Epidermal melanocyte (primary cell): ENCODE results near the gene ZFYVE28.
"Not testable (repeated sequence)": the region's sequence is repeated elsewhere in the genome, so short reads cannot be mapped to it uniquely, and the experiment has no call there.

ENCODE experiments used
- DNase-seq: peaks from one replicate; pipeline ENCODE4 v3.0.0; 2011; ENCODE audit warnings: low spot score; ENCODE audit not compliant: insufficient read length

The ZFYVE28 gene

DNA sequence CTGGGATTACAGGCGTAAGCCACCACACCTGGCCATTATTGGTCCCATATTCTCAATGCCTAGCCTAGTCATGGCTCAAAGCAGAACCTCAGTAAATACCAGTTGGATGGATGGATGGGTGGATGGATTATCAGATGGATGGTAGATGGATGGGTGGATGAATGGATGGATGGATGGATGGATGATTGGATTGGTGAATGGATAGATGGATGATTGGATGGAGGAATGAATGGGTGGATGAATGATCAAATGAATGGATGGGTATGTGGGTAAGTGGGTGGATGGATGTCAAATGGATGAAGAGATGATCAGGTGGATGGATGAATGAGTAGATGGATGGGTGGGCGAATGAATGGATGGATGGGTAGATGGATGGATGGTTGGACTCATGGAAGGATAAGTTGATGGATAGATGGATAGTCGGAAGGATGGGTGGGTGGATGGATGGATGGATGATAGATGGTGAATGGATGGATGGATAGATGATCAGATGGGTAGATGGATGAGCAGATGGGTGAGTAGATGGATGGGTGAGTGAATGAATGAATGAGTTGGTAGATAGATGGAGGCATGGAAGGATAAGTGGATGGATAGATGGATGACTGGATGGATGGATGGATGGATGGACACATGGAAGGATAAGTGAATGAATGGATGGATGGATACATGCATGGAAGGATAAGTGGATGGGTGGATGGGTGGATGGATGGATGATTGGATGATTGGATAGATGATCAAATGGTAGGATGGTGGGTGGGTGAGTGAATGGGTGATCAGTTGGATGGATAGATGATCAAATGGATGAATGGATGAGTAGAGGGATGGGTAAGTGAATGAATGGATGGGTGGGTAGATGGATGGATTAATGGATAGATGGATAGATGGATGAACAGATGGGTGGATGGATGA lies 28.5 kb upstream of the ZFYVE28 start:
- DNase-seq, result no peak

DNA sequence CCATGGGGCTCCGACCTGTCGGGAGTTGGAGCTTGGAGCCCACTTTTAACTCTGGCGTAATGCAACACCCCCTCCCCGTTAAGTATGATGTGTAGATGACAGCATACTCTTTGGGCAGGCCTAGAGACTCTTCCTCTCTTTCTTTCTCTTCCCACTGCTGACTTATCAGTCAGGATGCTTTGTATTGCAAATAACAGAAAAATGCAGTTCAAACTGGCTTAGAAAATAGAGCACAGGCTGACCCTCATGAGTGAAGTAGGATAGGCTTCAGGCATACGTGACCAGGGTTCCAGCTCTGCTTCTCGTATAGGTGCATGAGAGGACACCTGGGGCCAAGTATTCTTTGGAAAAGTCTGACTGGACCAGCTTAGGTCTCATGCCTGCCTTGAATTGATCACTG lies 27.1 kb upstream of the ZFYVE28 start:
- DNase-seq, result no peak

DNA sequence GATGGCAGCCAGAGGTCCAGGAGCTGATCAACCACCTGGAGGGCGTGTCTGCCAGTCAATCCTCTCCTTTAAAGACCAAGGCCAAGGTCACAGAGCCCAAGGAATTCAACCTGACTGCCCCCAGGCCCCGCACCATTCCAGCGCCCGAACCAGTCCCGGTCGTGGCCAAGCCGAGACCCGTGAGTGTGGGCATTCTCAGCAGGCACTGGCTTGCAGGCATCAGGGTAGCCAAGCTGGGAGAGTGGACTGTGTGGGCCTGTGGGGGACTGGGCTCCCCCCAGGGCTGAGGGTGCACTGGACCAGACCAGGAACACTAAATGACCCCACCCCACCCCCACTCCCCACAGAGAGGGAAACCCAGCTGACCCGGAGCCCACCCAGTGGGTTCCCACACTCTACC lies 26.7 kb upstream of the ZFYVE28 start:
- DNase-seq, result no peak

DNA sequence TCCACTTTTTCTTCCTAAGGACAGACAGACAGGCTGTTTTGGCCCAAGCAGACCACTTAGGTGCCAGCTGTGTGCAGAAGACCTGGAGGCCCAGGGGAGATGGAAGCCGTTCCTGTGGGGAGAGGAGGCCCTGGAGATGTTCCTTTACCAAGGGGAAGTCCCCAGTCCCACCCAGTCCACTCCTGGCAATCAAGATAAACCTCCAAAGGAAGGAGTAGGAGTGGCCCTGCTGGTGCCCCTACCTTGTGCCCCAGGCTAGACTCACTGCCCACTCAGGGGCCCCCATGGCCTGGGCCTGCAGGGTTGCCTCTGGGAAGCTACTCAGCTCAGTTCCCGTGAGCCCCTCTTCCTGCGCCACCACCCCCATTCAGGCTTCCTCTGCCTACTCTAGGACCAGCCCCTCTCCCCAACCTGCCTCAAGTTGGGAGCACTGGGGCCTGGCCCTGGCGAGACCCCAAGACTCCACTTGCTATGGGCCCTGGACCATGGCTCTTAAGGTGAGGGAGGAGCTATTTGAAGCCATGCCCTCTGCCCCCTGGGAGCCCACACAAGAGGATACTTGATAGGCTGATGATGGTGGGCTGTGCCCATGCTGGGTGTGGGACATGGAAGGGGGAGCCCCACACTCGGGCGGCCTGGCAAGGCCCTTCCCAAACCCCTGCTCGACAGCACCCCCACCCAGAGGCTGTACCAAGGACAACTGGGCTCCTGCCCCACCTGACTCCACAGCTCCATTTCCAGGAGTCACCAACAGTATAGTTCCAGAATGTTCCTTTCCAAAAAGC lies 25.7 kb upstream of the ZFYVE28 start:
- DNase-seq, result no peak

DNA sequence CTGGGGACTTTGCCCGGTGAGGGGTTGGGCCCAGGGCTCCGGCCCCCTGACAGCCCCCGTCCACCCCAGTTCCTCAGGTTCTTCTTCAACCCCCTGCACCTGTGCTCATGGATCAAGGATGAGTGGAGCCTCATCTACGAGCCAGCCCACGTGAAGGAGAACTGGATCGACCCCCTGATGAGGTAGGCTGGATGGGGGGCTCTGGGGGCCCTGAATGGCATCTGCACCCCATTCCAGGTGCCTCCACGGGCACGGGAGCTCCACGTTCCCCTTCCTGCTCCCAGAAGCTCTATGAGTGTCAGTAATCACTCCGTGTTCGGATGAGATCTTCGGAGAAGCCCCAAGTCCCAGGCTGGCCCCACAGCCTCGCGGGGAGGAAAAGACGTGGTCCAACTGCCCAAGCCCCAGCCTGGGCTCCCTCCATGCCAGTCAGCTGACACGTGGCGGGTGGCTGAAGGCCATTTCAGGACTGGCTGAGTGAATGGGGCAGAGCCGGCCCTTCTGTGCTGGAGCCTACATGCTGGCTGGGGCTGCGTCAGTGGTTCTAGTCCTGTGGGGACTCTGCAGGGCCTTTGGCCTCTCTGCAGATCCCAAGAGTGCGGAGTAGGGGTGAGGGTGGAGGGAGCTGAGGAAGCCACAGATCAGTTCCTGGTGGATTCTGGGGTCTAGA lies 24.8 kb upstream of the ZFYVE28 start:
- no peak for DNase-seq

DNA sequence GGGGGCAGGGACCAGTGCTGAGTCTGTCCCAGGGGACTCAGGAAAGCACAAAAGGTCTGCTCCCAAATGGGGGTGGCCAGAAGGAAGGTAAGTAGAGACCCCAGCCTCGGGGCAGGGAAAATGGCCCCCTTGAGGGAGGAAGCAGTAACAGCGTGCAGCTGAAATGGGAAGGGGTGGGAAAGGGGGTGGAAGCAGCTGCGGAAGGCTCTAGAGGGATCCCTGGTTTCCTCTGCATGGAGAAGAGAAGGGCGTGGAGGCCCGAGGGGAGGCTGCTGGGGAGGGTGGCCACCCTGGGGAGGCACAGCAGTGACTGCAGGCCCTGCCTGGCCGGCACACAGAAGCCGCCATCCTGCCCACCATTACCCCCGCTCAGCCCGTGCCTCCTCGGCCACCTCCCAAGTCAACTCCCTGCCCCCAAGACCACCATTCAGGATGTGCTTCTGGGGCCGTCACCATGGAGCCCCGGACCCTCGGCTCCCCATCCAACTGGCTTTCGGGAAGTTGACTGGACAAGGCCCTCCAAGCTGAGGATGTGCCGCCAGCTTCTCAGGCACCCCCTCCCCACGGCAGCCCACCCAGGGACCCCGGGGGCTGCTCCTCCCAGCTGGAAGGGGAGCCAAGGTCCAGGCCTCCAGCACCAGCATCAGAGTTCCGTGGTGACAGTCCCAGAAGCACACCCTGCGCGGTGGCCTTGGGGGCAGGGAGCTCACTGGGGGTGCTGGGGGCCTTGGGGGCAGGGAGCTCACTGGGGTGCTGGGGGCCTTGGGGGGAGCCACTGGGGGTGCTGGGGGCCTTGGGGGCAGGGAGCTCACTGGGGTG lies 23.9 kb upstream of the ZFYVE28 start:
- no peak for DNase-seq

DNA sequence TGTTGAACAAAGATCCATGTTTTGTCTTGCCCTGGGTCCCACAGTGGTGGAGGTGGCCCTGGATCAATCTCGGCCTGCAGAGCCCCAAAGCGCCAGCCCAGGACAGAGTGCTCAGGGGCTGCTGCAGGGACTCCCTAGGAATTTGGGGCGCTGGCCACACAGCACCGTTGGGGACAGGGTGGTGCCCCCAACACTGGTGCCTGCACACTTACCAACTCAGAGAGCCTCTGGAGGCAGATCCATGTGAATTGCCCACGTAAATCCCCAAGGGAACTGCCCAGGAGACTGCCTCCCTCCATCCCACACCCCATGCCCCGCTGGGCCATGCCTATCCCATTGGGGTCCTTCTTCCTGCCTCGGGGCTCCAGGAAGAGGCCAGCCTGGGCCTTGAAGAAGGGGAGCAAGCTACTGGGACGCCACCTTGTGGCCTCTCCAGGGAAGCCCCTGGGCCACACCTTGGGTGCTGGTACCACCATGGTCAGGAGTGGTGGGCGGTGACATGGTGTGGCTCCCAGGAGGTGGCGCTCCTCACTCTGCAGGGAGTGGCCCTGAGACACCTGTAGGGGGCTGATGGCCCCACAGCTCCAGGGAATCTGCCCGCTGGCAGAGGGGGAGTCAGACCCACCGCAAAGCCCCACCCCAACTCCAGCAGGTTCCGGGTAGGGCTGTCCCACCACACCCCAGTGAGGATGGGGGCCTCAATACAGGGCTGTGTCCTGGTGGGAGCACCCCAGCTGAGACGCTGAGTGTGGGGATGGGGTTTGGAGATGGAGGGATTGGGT lies 23.1 kb upstream of the ZFYVE28 start:
- DNase-seq, result peak; percentile 46

DNA sequence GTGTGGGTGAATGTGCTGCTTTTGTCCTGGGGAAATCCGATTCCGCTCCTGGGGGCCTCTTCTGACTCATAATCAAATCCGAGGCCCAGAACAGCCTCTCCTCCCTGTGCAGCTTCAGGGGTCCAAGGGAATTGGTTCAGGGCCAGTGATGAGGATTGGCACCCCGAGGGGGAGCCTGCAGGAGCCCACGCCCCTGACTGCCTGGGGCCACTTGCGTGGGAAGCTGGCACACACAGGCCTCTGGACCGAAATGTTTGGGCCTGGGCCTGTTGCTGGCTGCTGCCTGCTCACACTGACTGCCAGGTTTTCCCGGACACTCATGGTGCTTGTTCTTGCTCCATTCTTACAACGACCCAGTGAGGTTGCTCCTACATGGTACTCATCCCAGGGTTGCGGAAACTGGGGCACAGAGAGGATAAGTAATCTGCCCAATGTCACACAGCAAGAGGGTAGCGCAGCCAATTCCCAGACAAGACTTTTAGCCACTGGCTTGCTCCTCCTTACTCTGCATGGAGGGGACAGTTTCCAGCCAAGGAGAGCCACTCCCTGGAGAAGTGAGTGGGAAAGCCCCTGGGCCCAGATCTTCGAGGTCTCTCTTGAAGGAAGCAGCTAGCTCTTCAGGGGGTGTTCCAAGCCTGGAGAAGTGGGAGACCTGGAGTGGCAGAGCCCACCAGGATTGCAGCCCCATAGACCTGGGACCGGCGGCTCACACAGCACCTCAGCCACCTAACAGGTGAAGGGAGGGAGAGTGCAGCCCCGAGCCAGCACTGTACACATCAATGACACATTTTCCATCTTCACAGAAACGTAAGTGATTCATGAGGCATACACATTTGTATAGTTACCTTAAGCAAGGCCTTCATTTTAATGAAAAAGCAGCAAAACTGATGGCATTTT lies 20.6 kb upstream of the ZFYVE28 start:
- DNase-seq, result no peak

DNA sequence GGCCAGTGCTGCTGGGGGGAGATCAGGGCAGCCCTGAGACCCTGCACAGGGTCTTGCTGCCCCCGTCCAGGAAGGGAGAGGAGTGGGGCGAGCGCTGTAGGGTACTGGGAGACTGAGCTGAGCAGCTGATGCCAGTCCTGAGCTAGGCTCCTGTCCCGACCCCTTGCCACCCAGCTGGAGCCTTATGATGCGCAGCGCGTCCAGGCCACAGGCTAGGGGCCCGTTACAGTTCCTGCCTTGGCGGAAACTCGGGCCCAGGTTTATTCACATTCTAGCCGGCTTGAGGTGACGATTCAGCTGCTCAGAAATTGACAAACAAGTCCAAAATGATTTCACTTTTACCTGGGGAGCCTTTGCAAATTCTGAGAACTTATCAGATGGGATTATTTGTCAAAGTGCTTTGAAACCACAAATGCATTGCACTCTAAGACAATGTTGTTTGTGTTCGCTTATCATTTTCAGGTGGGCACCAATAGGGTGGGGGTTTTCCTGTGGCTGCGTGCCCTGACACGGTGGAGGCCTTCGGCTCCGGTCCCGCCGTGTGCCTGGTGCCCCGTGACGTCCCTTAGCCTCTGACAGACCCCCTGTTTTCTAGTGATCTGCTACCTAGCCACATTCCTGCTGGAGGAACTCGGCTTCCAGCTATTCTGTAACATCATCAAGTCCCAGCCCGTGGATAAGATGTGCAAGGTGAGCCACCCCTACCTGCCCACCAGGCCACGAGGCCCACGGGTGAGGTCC lies 19.2 kb upstream of the ZFYVE28 start:
- DNase-seq, result no peak

DNA sequence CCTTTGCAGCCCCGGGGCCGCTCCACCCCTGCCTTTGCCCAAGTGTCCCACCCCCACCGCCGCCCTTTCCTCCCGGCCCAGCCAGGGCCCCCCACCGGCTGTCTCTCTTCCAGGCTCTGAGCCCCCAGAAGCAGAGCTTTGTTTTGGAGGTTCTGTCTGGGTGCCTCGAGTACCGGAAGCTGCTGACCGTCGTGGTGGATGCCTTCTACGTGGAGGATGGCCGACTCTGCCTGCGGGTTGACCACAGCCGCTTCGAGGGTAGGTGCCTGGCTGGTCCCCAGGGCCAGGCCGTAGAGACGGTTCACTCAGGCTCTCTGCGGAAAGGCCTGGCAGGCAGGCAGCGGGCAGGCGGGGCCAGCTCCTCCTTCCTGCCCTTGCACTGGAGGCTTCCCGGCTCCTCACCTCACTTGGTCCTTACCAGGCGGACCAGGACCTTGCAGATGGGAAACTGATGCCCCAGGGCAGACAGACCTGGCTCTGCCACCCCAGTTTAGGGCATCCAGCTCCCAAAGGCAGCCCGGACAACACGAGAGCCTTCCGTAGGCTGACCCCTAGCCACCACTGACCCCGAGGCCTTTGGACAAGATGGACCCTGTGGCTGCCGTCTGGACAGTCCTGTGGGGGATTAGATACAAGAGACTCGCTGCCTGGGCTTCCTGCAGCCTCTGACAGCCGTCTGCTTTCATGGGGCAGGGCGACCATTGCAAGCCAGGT lies 18.5 kb upstream of the ZFYVE28 start:
- DNase-seq, result no peak

DNA sequence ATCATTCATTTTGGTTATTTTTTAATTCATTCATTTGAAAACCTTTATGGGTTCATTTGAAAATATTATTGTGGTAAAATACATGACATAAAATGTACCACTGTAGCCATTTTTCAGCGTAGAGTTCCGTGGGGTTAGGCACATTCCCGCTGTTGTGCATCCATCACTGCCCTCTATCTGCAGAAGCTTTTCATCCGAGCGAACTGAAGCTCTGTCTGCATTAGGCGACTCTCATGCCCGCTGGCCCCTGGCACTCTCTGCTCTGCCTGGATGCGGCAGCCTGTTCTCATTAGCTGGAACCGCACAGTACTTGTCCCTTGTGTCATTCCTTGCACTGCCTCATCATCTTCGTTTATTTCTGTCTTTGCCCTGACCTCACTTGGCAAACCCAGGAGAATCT lies 17.9 kb upstream of the ZFYVE28 start:
- peak; percentile 41 for DNase-seq

DNA sequence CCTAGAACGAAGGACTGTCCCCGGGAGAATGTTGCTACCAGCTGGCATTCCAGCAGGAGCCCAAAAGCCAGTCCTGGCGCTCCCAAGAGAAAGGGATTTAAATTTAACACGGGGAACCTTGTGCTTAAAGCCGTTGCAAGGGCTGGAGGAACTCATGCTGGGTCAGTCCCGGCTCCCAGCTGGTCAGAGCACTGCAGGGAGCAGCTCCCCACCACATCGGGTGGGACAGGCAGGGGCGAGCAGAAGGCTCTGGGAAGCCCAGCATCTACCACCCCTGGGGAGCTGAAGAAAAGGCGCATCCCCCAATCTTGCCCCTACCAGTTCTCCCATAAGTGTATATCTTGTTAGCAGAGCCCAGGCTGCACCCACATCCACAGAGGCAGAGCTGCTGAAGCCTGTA lies 16.0 kb upstream of the ZFYVE28 start:
- DNase-seq, result no peak

DNA sequence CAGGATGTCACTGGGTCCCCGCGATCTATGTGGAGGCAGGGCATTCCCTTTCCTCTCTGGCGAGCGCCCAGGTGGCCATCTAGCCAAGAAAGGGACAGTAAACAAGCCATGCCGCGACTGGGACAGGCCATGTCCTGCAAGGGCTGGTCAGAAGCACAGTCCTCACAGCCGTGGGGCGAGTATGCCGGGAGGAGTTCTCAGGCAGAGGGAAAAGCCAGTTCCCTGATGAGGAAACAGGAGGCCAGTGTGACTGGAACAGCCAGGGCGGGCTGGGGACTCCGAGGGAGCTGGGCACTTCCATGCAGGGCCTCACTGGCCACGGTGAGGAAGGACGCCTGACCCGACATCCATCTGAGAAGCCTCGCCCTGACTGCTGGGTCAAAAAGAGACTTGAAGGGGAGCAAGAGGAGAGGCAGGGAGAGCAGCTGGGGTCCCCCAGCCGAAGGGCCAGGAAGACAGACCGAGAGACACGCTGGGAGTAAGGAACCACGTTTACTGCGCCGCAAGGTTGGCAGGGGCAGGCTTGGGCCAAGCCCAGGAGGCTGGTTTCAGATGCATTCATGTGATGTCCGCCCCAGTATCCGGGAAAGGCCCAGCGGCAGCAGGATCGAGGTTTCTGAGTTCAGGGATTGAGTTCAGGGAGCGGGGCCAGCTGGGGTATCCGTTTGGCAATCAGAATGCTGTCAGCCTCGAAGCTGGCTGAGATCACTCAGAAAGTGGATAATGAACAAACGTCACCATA lies 15.3 kb upstream of the ZFYVE28 start:
- DNase-seq, result peak; percentile 53

DNA sequence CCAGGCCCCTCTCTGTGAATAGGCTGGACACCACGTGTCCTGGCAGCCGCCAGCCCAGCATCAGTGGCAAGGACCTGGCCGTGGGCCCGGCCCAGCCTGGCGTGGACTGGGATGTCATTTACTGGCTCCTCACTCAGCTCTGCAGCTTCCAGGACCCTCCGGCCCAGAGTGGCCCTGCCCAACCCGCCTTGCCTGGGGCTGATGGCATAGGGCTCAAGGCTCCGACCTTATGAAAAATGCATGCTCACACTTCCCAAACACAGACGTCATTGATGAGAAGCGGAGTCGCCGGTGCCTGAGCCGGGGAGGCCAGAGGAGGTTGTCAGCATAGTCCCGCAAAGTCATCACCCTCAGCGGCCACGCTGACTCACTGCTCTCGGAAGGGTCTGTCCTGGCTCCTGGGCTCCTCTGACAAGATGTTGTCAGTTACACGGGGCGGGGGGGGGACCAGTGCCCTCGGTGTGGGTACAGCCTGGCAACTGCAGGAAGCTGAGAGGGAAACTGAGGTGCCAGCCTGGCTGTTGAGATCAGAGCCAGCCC lies 14.6 kb upstream of the ZFYVE28 start:
- DNase-seq, result peak; percentile 33

DNA sequence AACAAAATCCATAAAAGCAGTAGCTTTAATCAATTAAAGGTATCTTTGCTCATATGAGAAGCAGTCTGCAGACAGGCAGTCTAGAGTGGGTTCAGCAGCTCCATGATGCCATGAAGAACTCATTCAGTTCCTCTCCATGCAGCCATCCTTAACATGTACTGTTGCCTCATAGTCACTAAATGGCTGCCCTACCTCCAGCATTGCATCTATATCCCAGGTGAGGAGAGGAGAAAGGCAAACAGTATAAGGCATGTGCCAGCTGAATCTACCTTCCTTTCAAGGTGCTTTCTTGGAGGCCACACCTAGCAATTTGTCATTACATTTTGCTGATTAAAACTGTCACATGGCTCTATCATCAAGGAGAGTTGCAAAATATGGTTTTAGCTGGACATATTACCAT lies 13.6 kb upstream of the ZFYVE28 start:
- DNase-seq, result no peak

DNA sequence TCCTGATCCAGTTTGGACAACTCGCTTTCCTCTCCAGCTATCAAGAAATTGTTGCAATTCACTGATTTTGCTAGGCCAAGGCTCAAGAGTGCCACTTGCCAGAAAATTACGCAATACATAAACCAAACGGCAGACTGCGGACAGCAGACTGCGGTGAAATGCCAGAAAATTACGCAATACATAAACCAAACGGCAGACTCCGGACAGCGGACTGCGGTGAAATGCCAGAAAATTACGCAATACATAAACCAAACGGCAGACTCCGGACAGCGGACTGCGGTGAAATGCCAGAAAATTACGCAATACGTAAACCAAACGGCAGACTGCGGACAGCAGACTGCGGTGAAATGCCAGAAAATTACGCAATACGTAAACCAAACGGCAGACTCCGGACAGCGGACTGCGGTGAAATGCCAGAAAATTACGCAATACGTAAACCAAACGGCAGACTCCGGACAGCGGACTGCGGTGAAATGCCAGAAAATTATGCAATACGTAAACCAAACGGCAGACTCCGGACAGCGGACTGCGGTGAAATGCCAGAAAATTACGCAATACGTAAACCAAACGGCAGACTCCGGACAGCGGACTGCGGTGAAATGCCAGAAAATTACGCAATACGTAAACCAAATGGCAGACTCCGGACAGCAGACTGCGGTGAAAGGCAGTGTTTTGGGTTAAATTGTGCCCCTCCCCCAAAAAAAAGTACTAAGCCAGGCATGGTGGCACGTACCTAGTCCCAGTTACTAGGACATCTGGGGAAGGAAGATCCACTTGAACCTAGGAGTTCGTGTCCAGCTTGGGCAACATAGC lies 11.7 kb upstream of the ZFYVE28 start:
- DNase-seq, result not testable (repeated sequence)
